HCT116 (cell line): ENCODE data around the gene ZBTB16. TPM values are rescaled to one million over a fixed set of nuclear protein-coding genes. Genes with fewer than 3 reads are reported as not detected.

ENCODE experiments used
- ATAC-seq: fragments of 200-7000 bp; cut with Tn5 transposase; 2 replicates; pipeline ENCODE4 v1.9.1; 2020; ENCODE audit warnings: mild to moderate bottlenecking, moderate library complexity
- BruUV-seq: library from RNA; stranded (reverse); fragments of 400-500 nt; replicated peaks from 2 replicates; lab custom pipeline; 2021; lab: Mats Ljungman, UMichigan
- CTCF ChIA-PET: fragments of 300-600 bp; sonication (Branson Sonifier 250); formaldehyde crosslinking; loops from one replicate; lab custom pipeline; 2021; ENCODE audit warnings: antibody characterized with exemption; lab: Charles Lee
- POLR2A ChIA-PET: fragments of 300-600, 350-600 bp; sonication (Branson Sonifier 250); formaldehyde crosslinking; loops from one replicate; lab custom pipeline; 2021; ENCODE audit warnings: antibody characterized with exemption; lab: Charles Lee
- RAD21 ChIA-PET, 2 experiments: fragments of 300-600 bp; sonication (Branson Sonifier 250); formaldehyde crosslinking; loops; one replicate each; lab custom pipeline; 2023; ENCODE audit warnings: low total read pairs in 2 of 2; ENCODE audit not compliant: uncharacterized antibody in 2 of 2, unreplicated experiment in 2 of 2, low non-redundant PET in 1 of 2; lab: Charles Lee
- DNase-seq: peaks from one replicate; pipeline ENCODE4 v3.0.0-alpha.2; 2010; ENCODE audit warnings: low read depth, low spot score
- H2AFZ ChIP-seq: fragments of 200-600 bp; shearing (Covaris generic), sonication (generic); 2 replicates; pipeline ENCODE4 v1.6.1; 2017; ENCODE audit warnings: low read depth, mixed run types, mixed read lengths, antibody characterized with exemption, low read length; ENCODE audit not compliant: poor library complexity, severe bottlenecking
- H3K27ac ChIP-seq: 2 replicates; pipeline ENCODE4 v1.5.1; 2012; ENCODE audit warnings: low read depth, low read length
- H3K27me3 ChIP-seq: fragments of 200-600 bp; sonication (generic); 2 replicates; pipeline ENCODE4 v1.6.1; 2016; ENCODE audit warnings: mixed run types, low read length, mixed read lengths; ENCODE audit not compliant: insufficient read depth
- H3K36me3 ChIP-seq, 2 experiments: fragments of 200-500 bp in 1 of 2; fragments of 200-600 bp in 1 of 2; sonication (Bioruptor generic) in 1 of 2; sonication (generic) in 1 of 2; 2 replicates each; pipeline versions ENCODE4 v1.5.1 to v1.6.1; 2014 to 2016; ENCODE audit warnings: low read length in 2 of 2, inconsistent platforms in 1 of 2, mixed read lengths in 1 of 2, mixed run types in 1 of 2; ENCODE audit not compliant: insufficient read depth in 2 of 2, control insufficient read depth in 1 of 2
- H3K4me1 ChIP-seq, 2 experiments: fragments of 200-600 bp in 1 of 2; sonication (generic) in 1 of 2; 2 replicates each; pipeline versions ENCODE4 v1.5.1 to v1.6.1; 2012 to 2017; ENCODE audit warnings: low read length in 2 of 2, inconsistent platforms in 1 of 2, mild to moderate bottlenecking in 1 of 2, mixed read lengths in 1 of 2, mixed run types in 1 of 2, moderate library complexity in 1 of 2; ENCODE audit not compliant: insufficient read depth in 2 of 2, control insufficient read depth in 1 of 2
- H3K4me2 ChIP-seq: fragments of 200-600 bp; sonication (generic); 2 replicates; pipeline ENCODE4 v1.6.1; 2017; ENCODE audit warnings: mixed run types, low read length, mixed read lengths
- H3K4me3 ChIP-seq, 2 experiments: fragments of 200-600 bp in 1 of 2; sonication (generic) in 1 of 2; replicated peaks in 1 of 2; 2 replicates each; pipeline ENCODE4 v1.5.1; 2011 to 2016; ENCODE audit warnings: low read length in 2 of 2, control low read depth in 1 of 2, low read depth in 1 of 2, mild to moderate bottlenecking in 1 of 2, mixed read lengths in 1 of 2, mixed run types in 1 of 2
- H3K79me2 ChIP-seq: fragments of 200-600 bp; sonication (generic); 2 replicates; pipeline ENCODE4 v1.6.1; 2017; ENCODE audit warnings: mild to moderate bottlenecking, mixed run types, low read length, moderate library complexity, mixed read lengths; ENCODE audit not compliant: insufficient read depth
- H3K9ac ChIP-seq: fragments of 200-600 bp; sonication (generic); 2 replicates; pipeline ENCODE4 v1.6.1; 2016; ENCODE audit warnings: low read length, mixed read lengths
- H3K9me2 ChIP-seq: fragments of 200-600 bp; sonication (generic), shearing (Covaris generic); 2 replicates; pipeline ENCODE4 v1.6.1; 2017; ENCODE audit warnings: mixed run types, mild to moderate bottlenecking, moderate library complexity; ENCODE audit not compliant: insufficient read depth
- H3K9me3 ChIP-seq, 2 experiments: fragments of 200-500 bp in 1 of 2; fragments of 200-600 bp in 1 of 2; sonication (Bioruptor generic) in 1 of 2; sonication (generic) in 1 of 2; 2 replicates each; pipeline ENCODE4 v1.6.1; 2014 to 2017; ENCODE audit warnings: low read length in 2 of 2, mixed read lengths in 2 of 2, inconsistent platforms in 1 of 2, low read depth in 1 of 2, mild to moderate bottlenecking in 1 of 2, mixed run types in 1 of 2, moderate library complexity in 1 of 2; ENCODE audit not compliant: control insufficient read depth in 1 of 2, insufficient read depth in 1 of 2
- H4K20me1 ChIP-seq: fragments of 200-600 bp; sonication (generic), shearing (Covaris generic); 2 replicates; pipeline ENCODE4 v1.6.1; 2017; ENCODE audit warnings: mixed run types, mild to moderate bottlenecking, moderate library complexity; ENCODE audit not compliant: insufficient read depth
- CBX3 ChIP-seq: IDR thresholded peaks from 2 replicates; pipeline ENCODE4 v1.6.1; 2012; ENCODE audit warnings: low read depth
- CEBPB ChIP-seq: IDR thresholded peaks from 2 replicates; pipeline ENCODE4 v1.6.1; 2012; ENCODE audit warnings: low read depth
- EGR1 ChIP-seq: IDR thresholded peaks from 2 replicates; pipeline ENCODE4 v1.6.1; 2012; ENCODE audit warnings: low read depth
- ELF1 ChIP-seq: IDR thresholded peaks from 2 replicates; pipeline ENCODE4 v1.6.1; 2012; ENCODE audit warnings: low read depth, borderline replicate concordance
- EZH2 ChIP-seq: fragments of 200-600 bp; sonication (generic); IDR thresholded peaks from 2 replicates; pipeline ENCODE4 v1.6.1; 2017; ENCODE audit warnings: antibody characterized with exemption, mixed run types
- FOSL1 ChIP-seq: IDR thresholded peaks from 2 replicates; pipeline ENCODE4 v1.6.1; 2012; ENCODE audit warnings: low read depth
- RAD21 ChIP-seq: IDR thresholded peaks from 2 replicates; pipeline ENCODE4 v1.6.1; 2012; ENCODE audit warnings: low read depth, mild to moderate bottlenecking
- SIN3A ChIP-seq: IDR thresholded peaks from 2 replicates; pipeline ENCODE4 v1.6.1; 2012; ENCODE audit warnings: low read depth
- SP1 ChIP-seq: IDR thresholded peaks from 2 replicates; pipeline ENCODE4 v1.6.1; 2012; ENCODE audit warnings: low read depth
- TCF7L2 ChIP-seq: IDR thresholded peaks from 2 replicates; pipeline ENCODE4 v1.7.0; 2011; ENCODE audit warnings: borderline replicate concordance, inconsistent platforms; ENCODE audit not compliant: insufficient read depth, insufficient read length; ENCODE audit errors: extremely low read depth
- YY1 ChIP-seq: IDR thresholded peaks from 2 replicates; pipeline ENCODE4 v1.6.1; 2011; ENCODE audit warnings: low read length, low read depth, moderate library complexity, mild to moderate bottlenecking; ENCODE audit not compliant: insufficient replicate concordance; ENCODE audit errors: extremely low read depth
- intact Hi-C: fragments of 100-400 bp; cut with micrococcal nuclease; formaldehyde crosslinking; loops from 2 replicates; pipeline ENCODE4 v1.10.0; 2022
- total RNA-seq: library from RNA; stranded (reverse); gene quantifications from one replicate; pipeline ENCODE4 v1.2.1, GENCODE V29; 2021; ENCODE audit not compliant: unreplicated experiment
- TF ChIP-seq, protein P1 (sequence below): IDR thresholded peaks from 2 replicates; pipeline ENCODE4 v1.6.1; 2012
- TF ChIP-seq, protein P2 (sequence below): IDR thresholded peaks from 2 replicates; pipeline ENCODE4 v1.6.1; 2011; ENCODE audit warnings: mild to moderate bottlenecking, low read length, moderate library complexity; ENCODE audit not compliant: insufficient replicate concordance; ENCODE audit errors: extremely low read depth
- TF ChIP-seq, protein P3 (sequence below): IDR thresholded peaks from 2 replicates; pipeline ENCODE4 v1.6.1; 2012

ZBTB16 gene
- total RNA-seq, 1 experiment from 2014 or later: 0.30 TPM

DNA sequence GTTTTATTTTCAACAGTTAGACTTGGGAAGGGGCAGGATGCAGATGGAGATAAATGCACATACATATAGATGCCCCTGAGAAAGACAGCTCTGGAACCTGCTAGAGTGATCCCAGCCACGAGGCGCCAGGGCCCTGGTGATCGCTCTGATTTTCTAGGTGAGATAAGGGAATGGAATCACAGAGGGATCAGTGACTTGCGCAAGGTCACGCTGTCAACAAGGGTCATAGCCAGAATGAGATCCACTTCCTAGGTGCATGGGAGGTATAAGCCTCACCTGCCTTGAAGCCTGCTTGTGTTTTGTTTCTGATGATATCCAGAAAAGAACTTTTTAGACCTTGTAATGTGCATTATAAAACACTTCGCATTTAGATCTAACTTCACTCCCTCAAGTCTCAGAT lies 47.5 kb downstream of the ZBTB16 start:
- H3K9me3 ChIP-seq: no peaks in the 10 kb centered on the region
- CTCF ChIA-PET: no interaction called here
- RAD21 ChIA-PET: no interaction called here
- BruUV-seq: no TSS peak
- POLR2A ChIA-PET: no interaction called here
- H3K4me2 ChIP-seq: no peak overlapping the region
- H3K9ac ChIP-seq: no peak overlapping the region
- H3K79me2 ChIP-seq: no peaks in the 10 kb centered on the region
- H3K4me1 ChIP-seq: no peaks in the 10 kb centered on the region
- H3K9me2 ChIP-seq: no peaks in the 10 kb centered on the region
- H2AFZ ChIP-seq: no peak overlapping the region
- no peak for ATAC-seq
- H3K27ac ChIP-seq: no peak overlapping the region
- H4K20me1 ChIP-seq: no peaks in the 10 kb centered on the region; the same call in 1 of the 2 replicates
- TF ChIP-seq ELF1 (no peak), CEBPB (no peak), FOSL1 (no peak), SP1 (no peak), YY1 (no peak)
- TF ChIP-seq, protein P1, sequence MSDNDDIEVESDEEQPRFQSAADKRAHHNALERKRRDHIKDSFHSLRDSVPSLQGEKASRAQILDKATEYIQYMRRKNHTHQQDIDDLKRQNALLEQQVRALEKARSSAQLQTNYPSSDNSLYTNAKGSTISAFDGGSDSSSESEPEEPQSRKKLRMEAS: no peak
- TF ChIP-seq, protein P2, sequence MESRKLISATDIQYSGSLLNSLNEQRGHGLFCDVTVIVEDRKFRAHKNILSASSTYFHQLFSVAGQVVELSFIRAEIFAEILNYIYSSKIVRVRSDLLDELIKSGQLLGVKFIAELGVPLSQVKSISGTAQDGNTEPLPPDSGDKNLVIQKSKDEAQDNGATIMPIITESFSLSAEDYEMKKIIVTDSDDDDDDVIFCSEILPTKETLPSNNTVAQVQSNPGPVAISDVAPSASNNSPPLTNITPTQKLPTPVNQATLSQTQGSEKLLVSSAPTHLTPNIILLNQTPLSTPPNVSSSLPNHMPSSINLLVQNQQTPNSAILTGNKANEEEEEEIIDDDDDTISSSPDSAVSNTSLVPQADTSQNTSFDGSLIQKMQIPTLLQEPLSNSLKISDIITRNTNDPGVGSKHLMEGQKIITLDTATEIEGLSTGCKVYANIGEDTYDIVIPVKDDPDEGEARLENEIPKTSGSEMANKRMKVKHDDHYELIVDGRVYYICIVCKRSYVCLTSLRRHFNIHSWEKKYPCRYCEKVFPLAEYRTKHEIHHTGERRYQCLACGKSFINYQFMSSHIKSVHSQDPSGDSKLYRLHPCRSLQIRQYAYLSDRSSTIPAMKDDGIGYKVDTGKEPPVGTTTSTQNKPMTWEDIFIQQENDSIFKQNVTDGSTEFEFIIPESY: no peak
- intact Hi-C loops: no loop called here
- H3K27me3 ChIP-seq: peaks cover 72% of the 10 kb centered on the region
- no peak overlapping the region for H3K4me3 ChIP-seq
- no peak for DNase-seq
- no peaks in the 10 kb centered on the region for H3K36me3 ChIP-seq

DNA sequence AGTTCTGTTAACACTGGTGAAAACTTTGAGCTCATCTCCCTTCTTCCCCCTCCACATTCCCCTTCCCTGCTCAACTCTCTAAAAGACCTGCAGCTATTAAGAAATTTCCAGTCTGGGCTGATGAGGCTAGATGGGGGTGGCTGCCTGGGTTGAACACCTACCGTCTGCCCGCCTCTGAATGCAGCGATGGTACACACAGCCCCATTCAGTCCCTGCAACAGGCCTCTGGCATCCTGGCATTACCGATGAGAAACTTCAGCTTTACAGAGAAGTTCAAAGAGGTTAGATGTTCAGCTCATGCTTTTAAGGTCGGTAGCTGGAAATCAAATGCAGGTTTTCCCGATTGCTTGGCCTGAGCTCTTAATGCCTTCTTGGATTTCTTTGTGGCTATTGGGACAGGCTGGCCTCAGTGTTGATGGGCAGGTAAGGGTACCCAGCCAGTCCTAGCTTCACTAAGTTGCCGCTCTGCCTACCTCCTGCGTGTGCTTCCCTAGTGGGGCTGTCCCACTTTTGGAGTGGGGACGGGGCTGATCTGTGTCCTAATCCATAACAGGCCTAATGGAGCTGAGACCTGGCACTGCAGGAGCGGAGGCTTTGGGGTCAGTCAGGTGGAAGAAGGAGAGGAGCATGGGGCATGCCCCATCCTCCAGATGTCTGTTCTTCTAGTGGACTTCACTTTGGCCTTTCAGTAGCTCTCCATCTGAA lies 49.1 kb downstream of the ZBTB16 start:
- BruUV-seq: no TSS peak
- Histone ChIP-seq H3K79me2 (no peaks in the 10 kb centered on the region), H3K27ac (no peak overlapping the region), H3K9ac (no peak overlapping the region), H3K4me1 (no peaks in the 10 kb centered on the region), H3K9me3 (no peaks in the 10 kb centered on the region), H3K36me3 (no peaks in the 10 kb centered on the region), H2AFZ (no peak overlapping the region), H3K4me3 (no peak overlapping the region), H3K27me3 (peaks cover 78% of the 10 kb centered on the region), H3K4me2 (no peak overlapping the region), H3K9me2 (no peaks in the 10 kb centered on the region), H4K20me1 (no peaks in the 10 kb centered on the region; the same call in 1 of the 2 replicates)
- RAD21 ChIA-PET: no interaction called here
- POLR2A ChIA-PET: no interaction called here
- no peak for ATAC-seq
- intact Hi-C loops: no loop called here
- CTCF ChIA-PET: no interaction called here
- no peak for DNase-seq
- TF ChIP-seq RAD21 (no peak), SIN3A (no peak), YY1 (no peak), TCF7L2 (no peak), EGR1 (no peak), CEBPB (no peak), EZH2 (no peak), CBX3 (no peak)
- TF ChIP-seq, protein P3, sequence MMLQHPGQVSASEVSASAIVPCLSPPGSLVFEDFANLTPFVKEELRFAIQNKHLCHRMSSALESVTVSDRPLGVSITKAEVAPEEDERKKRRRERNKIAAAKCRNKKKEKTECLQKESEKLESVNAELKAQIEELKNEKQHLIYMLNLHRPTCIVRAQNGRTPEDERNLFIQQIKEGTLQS: no peak
- TF ChIP-seq, protein P2: no peak
